GM18507 (cell line): ENCODE data around the gene NLGN1.

ENCODE experiments used
- DNase-seq: peaks from one replicate; pipeline ENCODE4 v3.0.0; 2011; ENCODE audit warnings: low read depth; ENCODE audit not compliant: insufficient read length; ENCODE audit errors: extremely low spot score
- FAIRE-seq: peaks from 2 replicates; lab custom pipeline; 2011; peaks lifted over from hg19 to GRCh38; lab: Jason Lieb, UNC

Gene NLGN1

GRCh38 chr3:174253940-174254339 lies 856.4 kb downstream of the NLGN1 start:
- FAIRE-seq (no peak), DNase-seq (no peak)

- DNase-seq, result no peak
- no peak for FAIRE-seq
Measured at GRCh38 chr3:174255454-174255853, 857.9 kb downstream of the NLGN1 start.

- FAIRE-seq (no peak), DNase-seq (no peak)
Measured at GRCh38 chr3:174266476-174266875, 868.9 kb downstream of the NLGN1 start.

- DNase-seq (no peak), FAIRE-seq (no peak)
Measured at GRCh38 chr3:174268061-174268460, 870.5 kb downstream of the NLGN1 start.

GRCh38 chr3:174268586-174268985 lies 871.0 kb downstream of the NLGN1 start:
- DNase-seq (no peak), FAIRE-seq (no peak)

- DNase-seq (no peak), FAIRE-seq (no peak)
Measured at GRCh38 chr3:174270841-174271240, 873.3 kb downstream of the NLGN1 start.

GRCh38 chr3:174275336-174275735 lies 877.8 kb downstream of the NLGN1 start:
- DNase-seq, result no peak
- no peak for FAIRE-seq

GRCh38 chr3:174276826-174277225 lies 879.3 kb downstream of the NLGN1 start:
- FAIRE-seq (no peak), DNase-seq (no peak)

GRCh38 chr3:174278094-174278493 lies 880.5 kb downstream of the NLGN1 start:
- DNase-seq, result no peak
- FAIRE-seq, result no peak

- FAIRE-seq (no peak), DNase-seq (no peak)
Measured at GRCh38 chr3:174280186-174280585, 882.6 kb downstream of the NLGN1 start.

- DNase-seq (no peak), FAIRE-seq (no peak)
Measured at GRCh38 chr3:174285242-174285864, 887.8 kb downstream of the NLGN1 start.

GRCh38 chr3:174287705-174288104 lies 890.2 kb downstream of the NLGN1 start:
- DNase-seq, result no peak
- no peak for FAIRE-seq

GRCh38 chr3:174294616-174295015 lies 897.1 kb downstream of the NLGN1 start:
- DNase-seq, result no peak
- no peak for FAIRE-seq

- FAIRE-seq (no peak), DNase-seq (no peak)
Measured at GRCh38 chr3:174295306-174296092, 898.0 kb downstream of the NLGN1 start.

- FAIRE-seq (no peak), DNase-seq (no peak)
Measured at GRCh38 chr3:174302746-174303315, 905.3 kb downstream of the NLGN1 start.

GRCh38 chr3:174303907-174304560 lies 906.5 kb downstream of the NLGN1 start:
- DNase-seq (no peak), FAIRE-seq (no peak)

- FAIRE-seq, result no peak
Measured at GRCh38 chr3:174308736-174309135, 911.2 kb downstream of the NLGN1 start.

GRCh38 chr3:174310475-174310983 lies 913.0 kb downstream of the NLGN1 start:
- FAIRE-seq (no peak), DNase-seq (no peak)

More at GRCh38 chr3:174308736-174309135, 911.2 kb downstream of the NLGN1 start:
- DNase-seq, result no peak

- FAIRE-seq, result no peak
- no peak for DNase-seq
Measured at GRCh38 chr3:174315225-174315624, 917.7 kb downstream of the NLGN1 start.

- FAIRE-seq, result no peak
- DNase-seq, result no peak
Measured at GRCh38 chr3:174317005-174317404, 919.5 kb downstream of the NLGN1 start.
